HG03108 (cell line): ENCODE data around the gene GPC1.

Experiments used
- ATAC-seq: cut with Tn5 transposase; IDR thresholded peaks from one replicate; pipeline ENCODE4 v1.9.1; 2021; ENCODE audit warnings: moderate library complexity; ENCODE audit not compliant: unreplicated experiment

Gene GPC1

GRCh38 chr2:240454106-240454901 lies 18.8 kb downstream of the GPC1 start:
- ATAC-seq, result no peak

GRCh38 chr2:240455272-240455646 lies 19.8 kb downstream of the GPC1 start:
- no peak for ATAC-seq

- ATAC-seq, result no peak
These were observed 20.4 kb downstream of the GPC1 start for GRCh38 chr2:240455647-240456446.

- no peak for ATAC-seq
These were observed 21.2 kb downstream of the GPC1 start for GRCh38 chr2:240456447-240457222.

- ATAC-seq, result no peak
These were observed 22.0 kb downstream of the GPC1 start for GRCh38 chr2:240457223-240458043.

GRCh38 chr2:240458044-240458899 lies 22.8 kb downstream of the GPC1 start:
- ATAC-seq, result no peak

GRCh38 chr2:240458900-240459391 lies 23.5 kb downstream of the GPC1 start:
- no peak for ATAC-seq

GRCh38 chr2:240459401-240460252 lies 24.2 kb downstream of the GPC1 start:
- ATAC-seq, result no peak

GRCh38 chr2:240460253-240460711 lies 24.8 kb downstream of the GPC1 start:
- ATAC-seq, result no peak

GRCh38 chr2:240460781-240461431 lies 25.4 kb downstream of the GPC1 start:
- no peak for ATAC-seq

GRCh38 chr2:240461471-240462072 lies 26.1 kb downstream of the GPC1 start:
- ATAC-seq, result no peak

GRCh38 chr2:240462073-240462706 lies 26.7 kb downstream of the GPC1 start:
- no peak for ATAC-seq

- ATAC-seq, result no peak
These were observed 27.3 kb downstream of the GPC1 start for GRCh38 chr2:240462707-240463273.

- ATAC-seq, result no peak
These were observed 27.9 kb downstream of the GPC1 start for GRCh38 chr2:240463274-240463865.

GRCh38 chr2:240463866-240464481 lies 28.5 kb downstream of the GPC1 start:
- ATAC-seq, result no peak
